Upper lobe of right lung (tissue), 1 donor: ENCODE data around the gene PLXNA2. TPM values are rescaled to one million over a fixed set of nuclear protein-coding genes. Genes with fewer than 3 reads are reported as not detected.
A peak's percentile ranks its signal among the peaks of the same experiment; 100 is the strongest.

Source experiments
- ATAC-seq: fragments of 200-7000 bp; cut with Tn5 transposase; one replicate; pipeline ENCODE4 v1.9.1; 2020; ENCODE audit warnings: mild to moderate bottlenecking, moderate library complexity
- DNase-seq: peaks from one replicate; pipeline ENCODE4 v3.0.0-alpha.2; 2020
- H3K27ac ChIP-seq: fragments of 200-600 bp; one replicate; pipeline ENCODE4 v1.8.0; 2022
- H3K27me3 ChIP-seq: fragments of 200-600 bp; one replicate; pipeline ENCODE4 v1.8.0; 2022; ENCODE audit warnings: mild to moderate bottlenecking
- H3K36me3 ChIP-seq: fragments of 200-600 bp; one replicate; pipeline ENCODE4 v1.8.0; 2022
- H3K4me1 ChIP-seq: fragments of 200-600 bp; one replicate; pipeline ENCODE4 v1.8.0; 2022
- H3K4me3 ChIP-seq: fragments of 200-600 bp; one replicate; pipeline ENCODE4 v1.8.0; 2022; ENCODE audit warnings: mild to moderate bottlenecking
- H3K9me3 ChIP-seq: fragments of 200-600 bp; one replicate; pipeline ENCODE4 v1.8.0; 2022
- CTCF ChIP-seq: fragments of 200-600 bp; IDR thresholded peaks from one replicate; pipeline ENCODE4 v1.8.0; 2022; ENCODE audit warnings: antibody characterized with exemption
- intact Hi-C: fragments of 100-400 bp; cut with DNase I; formaldehyde crosslinking; loops from one replicate; pipeline ENCODE4 v1.11.0; 2022
- total RNA-seq: library from RNA; stranded (reverse); fragmentation: NEBNext Ultra II Directional; extraction: Animal tissue kit (Norgen Biotek cat#: 25700); gene quantifications from one replicate; pipeline ENCODE4 v1.2.1, GENCODE V29; 2021
- donor health status: DM: no; HTN: yes; CAD: no; lungs with severe emphysema.

Gene PLXNA2
- total RNA-seq, 1 donor from 2014 or later = 98.5 TPM

GRCh38 chr1:208178091-208178529 is 66.1 kb downstream of the PLXNA2 start:
- H3K27ac ChIP-seq = peak overlapping the region; percentile 55

DNA sequence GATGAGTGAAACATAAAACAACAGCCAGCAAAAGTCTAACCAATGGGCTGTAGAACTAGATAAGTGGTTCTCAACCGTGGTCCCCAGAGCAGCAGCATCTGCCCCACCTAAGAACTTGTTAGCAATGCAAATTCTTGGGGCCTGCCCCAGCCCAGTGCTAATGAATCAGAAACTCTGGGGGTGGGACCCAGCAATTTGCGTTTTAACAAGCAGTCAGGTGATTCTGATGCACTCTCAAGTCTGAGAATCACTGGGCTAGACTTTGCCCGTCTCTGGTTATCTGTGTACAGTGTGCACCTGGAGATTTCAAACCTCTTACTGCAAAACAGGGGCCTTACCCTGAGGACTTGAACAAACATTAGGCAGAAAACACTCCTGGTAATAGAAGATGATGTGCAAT is 66.5 kb downstream of the PLXNA2 start:
- intact Hi-C loops = no loop called here
- H3K4me1 ChIP-seq = peaks cover 56% of the 10 kb centered on the region
- peaks cover 4% of the 10 kb centered on the region for H3K36me3 ChIP-seq
- no peaks in the 10 kb centered on the region for H3K9me3 ChIP-seq
- H3K27ac ChIP-seq = peak overlapping the region; percentile 45
- ATAC-seq (peak; percentile 45), DNase-seq (no peak)
- no peak overlapping the region for H3K4me3 ChIP-seq
- H3K27me3 ChIP-seq = no peaks in the 10 kb centered on the region
- no peak for TF ChIP-seq CTCF

More at GRCh38 chr1:208178091-208178529, 66.1 kb downstream of the PLXNA2 start:
- ATAC-seq (peak; percentile 80), DNase-seq (peak; percentile 79)
- Histone ChIP-seq H3K27me3 (no peaks in the 10 kb centered on the region), H3K36me3 (peaks cover 4% of the 10 kb centered on the region), H3K4me3 (no peak overlapping the region), H3K9me3 (no peaks in the 10 kb centered on the region), H3K4me1 (peaks cover 61% of the 10 kb centered on the region)
- TF ChIP-seq CTCF = no peak
- intact Hi-C loops = no loop called here

- DNase-seq (no peak), ATAC-seq (no peak)
- no peak for TF ChIP-seq CTCF
- Histone ChIP-seq H3K27ac (no peak overlapping the region), H3K4me3 (no peak overlapping the region), H3K27me3 (no peaks in the 10 kb centered on the region), H3K36me3 (peaks cover 4% of the 10 kb centered on the region), H3K4me1 (peaks cover 51% of the 10 kb centered on the region), H3K9me3 (no peaks in the 10 kb centered on the region)
- intact Hi-C loops = no loop called here
Measured at GRCh38 chr1:208176649-208177048, 67.5 kb downstream of the PLXNA2 start.

DNA sequence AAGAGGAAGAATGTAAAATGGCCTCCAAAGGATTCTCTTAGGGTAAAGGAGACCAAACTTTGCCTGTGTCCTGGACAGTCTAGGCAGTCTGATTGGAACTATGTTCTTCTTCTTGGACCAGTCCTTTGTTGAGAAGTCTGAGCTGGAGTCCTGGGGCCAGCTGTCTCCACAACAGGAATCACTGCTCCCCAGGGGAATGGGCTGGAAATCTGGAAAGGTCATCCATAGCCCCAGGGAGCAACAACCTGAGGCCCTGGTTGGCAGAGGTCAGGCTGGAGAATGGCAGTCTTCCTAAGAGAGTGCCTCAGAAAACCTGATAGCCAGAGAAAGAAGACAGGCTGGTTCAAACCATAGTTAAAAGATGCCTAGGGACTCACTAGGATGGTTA is 68.7 kb downstream of the PLXNA2 start:
- peaks cover 4% of the 10 kb centered on the region for H3K36me3 ChIP-seq
- no peak overlapping the region for H3K27ac ChIP-seq
- H3K4me1 ChIP-seq = peaks cover 42% of the 10 kb centered on the region
- H3K9me3 ChIP-seq = no peaks in the 10 kb centered on the region
- intact Hi-C loops = no loop called here
- H3K27me3 ChIP-seq = no peaks in the 10 kb centered on the region
- TF ChIP-seq CTCF = no peak
- H3K4me3 ChIP-seq = no peak overlapping the region
- ATAC-seq (no peak), DNase-seq (no peak)

DNA sequence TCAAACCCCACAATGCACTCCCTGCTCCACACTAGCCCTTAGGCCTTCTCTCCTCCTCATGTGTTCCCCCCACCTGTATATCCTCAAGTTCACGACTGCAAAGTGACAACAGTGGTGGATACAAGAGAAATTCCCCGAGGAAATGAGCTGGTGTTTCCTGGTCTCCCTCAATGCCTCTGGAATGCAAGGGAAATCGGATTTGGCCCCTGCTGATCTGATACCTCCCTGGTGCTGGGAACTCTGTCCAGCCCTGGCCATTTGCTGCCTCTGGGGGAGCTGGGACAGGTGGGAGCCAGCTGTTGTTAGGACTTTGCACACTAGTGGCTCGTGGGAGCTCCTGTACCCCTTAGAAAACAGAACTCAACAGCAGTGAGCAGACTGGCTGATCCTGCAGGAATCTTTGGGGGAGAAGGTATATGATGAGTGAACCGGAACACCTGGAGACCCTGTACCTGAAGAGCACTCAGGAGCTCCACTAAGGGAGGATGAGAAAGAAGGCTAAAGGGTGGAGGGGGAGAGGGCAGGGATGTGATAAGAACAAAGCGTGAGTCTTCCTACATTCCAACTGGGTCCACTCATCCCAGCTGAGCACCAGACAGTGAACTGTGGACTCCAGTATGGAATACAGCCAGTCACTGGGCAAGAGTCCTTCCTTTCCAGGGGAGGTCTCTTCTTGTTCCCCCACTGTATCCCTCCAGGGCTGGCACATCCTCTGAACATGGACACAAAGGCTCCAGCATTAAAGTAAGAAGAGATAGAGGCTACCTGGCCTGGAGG is 69.3 kb downstream of the PLXNA2 start:
- intact Hi-C loops = no loop called here
- H3K4me3 ChIP-seq = no peak overlapping the region
- H3K36me3 ChIP-seq = peaks cover 4% of the 10 kb centered on the region
- no peaks in the 10 kb centered on the region for H3K27me3 ChIP-seq
- TF ChIP-seq CTCF = no peak
- peaks cover 37% of the 10 kb centered on the region for H3K4me1 ChIP-seq
- DNase-seq = no peak
- no peak for ATAC-seq
- H3K9me3 ChIP-seq = no peaks in the 10 kb centered on the region
- no peak overlapping the region for H3K27ac ChIP-seq
